Measurements from ENCODE around the gene MYLK2.

GRCh38 chr20:31827059-31827458 lies 7.9 kb downstream of the MYLK2 start:
- no peak for TF ChIP-seq CTCF (conservative IDR thresholded peaks at IDR 0.05)
- no peak for TF ChIP-seq ZFX (IDR thresholded peaks at IDR 0.05)
